HCT116 (cell line): ENCODE results near the gene ANKRD44. TPM values are rescaled to one million over a fixed set of nuclear protein-coding genes. Genes with fewer than 3 reads are reported as not detected.

Experiments used
- ATAC-seq: fragments of 200-7000 bp; cut with Tn5 transposase; 2 replicates; pipeline ENCODE4 v1.9.1; 2020; ENCODE audit warnings: mild to moderate bottlenecking, moderate library complexity
- BruUV-seq: library from RNA; stranded (reverse); fragments of 400-500 nt; replicated peaks from 2 replicates; lab custom pipeline; 2021; lab: Mats Ljungman, UMichigan
- CTCF ChIA-PET: fragments of 300-600 bp; sonication (Branson Sonifier 250); formaldehyde crosslinking; loops from one replicate; lab custom pipeline; 2021; ENCODE audit warnings: antibody characterized with exemption; lab: Charles Lee
- POLR2A ChIA-PET: fragments of 300-600, 350-600 bp; sonication (Branson Sonifier 250); formaldehyde crosslinking; loops from one replicate; lab custom pipeline; 2021; ENCODE audit warnings: antibody characterized with exemption; lab: Charles Lee
- RAD21 ChIA-PET, 2 experiments: fragments of 300-600 bp; sonication (Branson Sonifier 250); formaldehyde crosslinking; loops; one replicate each; lab custom pipeline; 2023; ENCODE audit warnings: low total read pairs in 2 of 2; ENCODE audit not compliant: uncharacterized antibody in 2 of 2, unreplicated experiment in 2 of 2, low non-redundant PET in 1 of 2; lab: Charles Lee
- DNase-seq: peaks from one replicate; pipeline ENCODE4 v3.0.0-alpha.2; 2010; ENCODE audit warnings: low read depth, low spot score
- H2AFZ ChIP-seq: fragments of 200-600 bp; shearing (Covaris generic), sonication (generic); 2 replicates; pipeline ENCODE4 v1.6.1; 2017; ENCODE audit warnings: low read depth, mixed run types, mixed read lengths, antibody characterized with exemption, low read length; ENCODE audit not compliant: poor library complexity, severe bottlenecking
- H3K27ac ChIP-seq: 2 replicates; pipeline ENCODE4 v1.5.1; 2012; ENCODE audit warnings: low read depth, low read length
- H3K27me3 ChIP-seq: fragments of 200-600 bp; sonication (generic); 2 replicates; pipeline ENCODE4 v1.6.1; 2016; ENCODE audit warnings: mixed run types, low read length, mixed read lengths; ENCODE audit not compliant: insufficient read depth
- H3K36me3 ChIP-seq, 2 experiments: fragments of 200-500 bp in 1 of 2; fragments of 200-600 bp in 1 of 2; sonication (Bioruptor generic) in 1 of 2; sonication (generic) in 1 of 2; 2 replicates each; pipeline versions ENCODE4 v1.5.1 to v1.6.1; 2014 to 2016; ENCODE audit warnings: low read length in 2 of 2, inconsistent platforms in 1 of 2, mixed read lengths in 1 of 2, mixed run types in 1 of 2; ENCODE audit not compliant: insufficient read depth in 2 of 2, control insufficient read depth in 1 of 2
- H3K4me1 ChIP-seq, 2 experiments: fragments of 200-600 bp in 1 of 2; sonication (generic) in 1 of 2; 2 replicates each; pipeline versions ENCODE4 v1.5.1 to v1.6.1; 2012 to 2017; ENCODE audit warnings: low read length in 2 of 2, inconsistent platforms in 1 of 2, mild to moderate bottlenecking in 1 of 2, mixed read lengths in 1 of 2, mixed run types in 1 of 2, moderate library complexity in 1 of 2; ENCODE audit not compliant: insufficient read depth in 2 of 2, control insufficient read depth in 1 of 2
- H3K4me2 ChIP-seq: fragments of 200-600 bp; sonication (generic); 2 replicates; pipeline ENCODE4 v1.6.1; 2017; ENCODE audit warnings: mixed run types, low read length, mixed read lengths
- H3K4me3 ChIP-seq, 2 experiments: fragments of 200-600 bp in 1 of 2; sonication (generic) in 1 of 2; replicated peaks in 1 of 2; 2 replicates each; pipeline ENCODE4 v1.5.1; 2011 to 2016; ENCODE audit warnings: low read length in 2 of 2, control low read depth in 1 of 2, low read depth in 1 of 2, mild to moderate bottlenecking in 1 of 2, mixed read lengths in 1 of 2, mixed run types in 1 of 2
- H3K79me2 ChIP-seq: fragments of 200-600 bp; sonication (generic); 2 replicates; pipeline ENCODE4 v1.6.1; 2017; ENCODE audit warnings: mild to moderate bottlenecking, mixed run types, low read length, moderate library complexity, mixed read lengths; ENCODE audit not compliant: insufficient read depth
- H3K9ac ChIP-seq: fragments of 200-600 bp; sonication (generic); 2 replicates; pipeline ENCODE4 v1.6.1; 2016; ENCODE audit warnings: low read length, mixed read lengths
- H3K9me2 ChIP-seq: fragments of 200-600 bp; sonication (generic), shearing (Covaris generic); 2 replicates; pipeline ENCODE4 v1.6.1; 2017; ENCODE audit warnings: mixed run types, mild to moderate bottlenecking, moderate library complexity; ENCODE audit not compliant: insufficient read depth
- H3K9me3 ChIP-seq, 2 experiments: fragments of 200-500 bp in 1 of 2; fragments of 200-600 bp in 1 of 2; sonication (Bioruptor generic) in 1 of 2; sonication (generic) in 1 of 2; 2 replicates each; pipeline ENCODE4 v1.6.1; 2014 to 2017; ENCODE audit warnings: low read length in 2 of 2, mixed read lengths in 2 of 2, inconsistent platforms in 1 of 2, low read depth in 1 of 2, mild to moderate bottlenecking in 1 of 2, mixed run types in 1 of 2, moderate library complexity in 1 of 2; ENCODE audit not compliant: control insufficient read depth in 1 of 2, insufficient read depth in 1 of 2
- H4K20me1 ChIP-seq: fragments of 200-600 bp; sonication (generic), shearing (Covaris generic); 2 replicates; pipeline ENCODE4 v1.6.1; 2017; ENCODE audit warnings: mixed run types, mild to moderate bottlenecking, moderate library complexity; ENCODE audit not compliant: insufficient read depth
- ATF3 ChIP-seq: IDR thresholded peaks from 2 replicates; pipeline ENCODE4 v1.6.1; 2012
- CEBPB ChIP-seq: IDR thresholded peaks from 2 replicates; pipeline ENCODE4 v1.6.1; 2012; ENCODE audit warnings: low read depth
- CTCF ChIP-seq, 3 experiments: fragments of 200-600 bp in 1 of 3; sonication (generic) in 1 of 3; IDR thresholded peaks in 2 of 3; conservative IDR thresholded peaks in 1 of 3; 2 replicates each; pipeline ENCODE4 v1.5.1; 2012 to 2017; ENCODE audit warnings: low read depth in 2 of 3, low read length in 2 of 3, antibody characterized with exemption in 1 of 3, borderline replicate concordance in 1 of 3, control low read depth in 1 of 3, mild to moderate bottlenecking in 1 of 3, mixed read lengths in 1 of 3, mixed run types in 1 of 3, moderate library complexity in 1 of 3; ENCODE audit not compliant: insufficient read depth in 1 of 3
- ELF1 ChIP-seq: IDR thresholded peaks from 2 replicates; pipeline ENCODE4 v1.6.1; 2012; ENCODE audit warnings: low read depth, borderline replicate concordance
- EZH2 ChIP-seq: fragments of 200-600 bp; sonication (generic); IDR thresholded peaks from 2 replicates; pipeline ENCODE4 v1.6.1; 2017; ENCODE audit warnings: antibody characterized with exemption, mixed run types
- FOSL1 ChIP-seq: IDR thresholded peaks from 2 replicates; pipeline ENCODE4 v1.6.1; 2012; ENCODE audit warnings: low read depth
- RAD21 ChIP-seq: IDR thresholded peaks from 2 replicates; pipeline ENCODE4 v1.6.1; 2012; ENCODE audit warnings: low read depth, mild to moderate bottlenecking
- REST ChIP-seq: IDR thresholded peaks from 2 replicates; pipeline ENCODE4 v1.6.1; 2012; ENCODE audit warnings: low read depth
- SP1 ChIP-seq: IDR thresholded peaks from 2 replicates; pipeline ENCODE4 v1.6.1; 2012; ENCODE audit warnings: low read depth
- YY1 ChIP-seq: IDR thresholded peaks from 2 replicates; pipeline ENCODE4 v1.6.1; 2011; ENCODE audit warnings: low read length, low read depth, moderate library complexity, mild to moderate bottlenecking; ENCODE audit not compliant: insufficient replicate concordance; ENCODE audit errors: extremely low read depth
- ZBTB33 ChIP-seq: IDR thresholded peaks from 2 replicates; pipeline ENCODE4 v1.6.1; 2011; ENCODE audit warnings: mild to moderate bottlenecking, low read length, moderate library complexity; ENCODE audit not compliant: insufficient replicate concordance; ENCODE audit errors: extremely low read depth
- intact Hi-C: fragments of 100-400 bp; cut with micrococcal nuclease; formaldehyde crosslinking; loops from 2 replicates; pipeline ENCODE4 v1.10.0; 2022
- total RNA-seq: library from RNA; stranded (reverse); gene quantifications from one replicate; pipeline ENCODE4 v1.2.1, GENCODE V29; 2021; ENCODE audit not compliant: unreplicated experiment

Gene ANKRD44
- total RNA-seq, 1 experiment from 2014 or later = 2.7 TPM

- no peaks in the 10 kb centered on the region for H3K9me3 ChIP-seq
- TF ChIP-seq FOSL1 (no peak), CEBPB (no peak), REST (no peak)
- CTCF ChIA-PET = no interaction called here
- H3K4me1 ChIP-seq = 0 out of 4 replicates have a peak, but pooled peaks cover 0 to 5% of the 10 kb centered on the region in 2 experiments
- no peak overlapping the region for H3K9ac ChIP-seq
- H3K9me2 ChIP-seq = no peaks in the 10 kb centered on the region
- H4K20me1 ChIP-seq = no peaks in the 10 kb centered on the region
- RAD21 ChIA-PET = no interaction called here
- H3K27me3 ChIP-seq = no peaks in the 10 kb centered on the region
- POLR2A ChIA-PET = no interaction called here
- no peak overlapping the region for H3K4me2 ChIP-seq
- H3K4me3 ChIP-seq = no peak overlapping the region
- ATAC-seq (no peak), DNase-seq (no peak)
- H3K36me3 ChIP-seq = no peaks in the 10 kb centered on the region
- no peak overlapping the region for H2AFZ ChIP-seq
- H3K79me2 ChIP-seq = no peaks in the 10 kb centered on the region
- H3K27ac ChIP-seq = no peak overlapping the region
- BruUV-seq = no TSS peak
- intact Hi-C loops = no loop called here
These were observed 127.9 kb downstream of the ANKRD44 start for GRCh38 chr2:197182668-197183067.

GRCh38 chr2:197181491-197181890, 129.1 kb downstream of the ANKRD44 start:
- intact Hi-C loops = no loop called here
- Histone ChIP-seq H3K4me1 (0 out of 4 replicates have a peak, but pooled peaks cover 0 to 5% of the 10 kb centered on the region in 2 experiments), H3K36me3 (no peaks in the 10 kb centered on the region), H3K9me3 (no peaks in the 10 kb centered on the region), H3K27ac (no peak overlapping the region), H3K9me2 (no peaks in the 10 kb centered on the region)
- TF ChIP-seq CTCF (IDR thresholded peaks at IDR 0.05 in 2 of 3, conservative IDR thresholded peaks at IDR 0.05 in 1 of 3; ENCODE audit: borderline replicate concordance in 1 of 3, insufficient read depth in 1 of 3, low read depth in 2 of 3, low read length in 2 of 3) = no peak
- no peak for TF ChIP-seq SP1
- no peak for TF ChIP-seq EZH2
- TF ChIP-seq ZBTB33 = no peak
- TF ChIP-seq YY1 = no peak
- no peak for TF ChIP-seq ELF1
- TF ChIP-seq ATF3 = no peak
- TF ChIP-seq RAD21 = no peak
- TF ChIP-seq, all 23 proteins: peak for 0
- BruUV-seq = no TSS peak
- CTCF ChIA-PET = interaction anchor here (0.9 to 1.8 kb wide), 2 partner anchors 13 to 68 kb away, joined by 3 to 8 read pairs; no protein-coding TSS in a partner anchor
- H3K79me2 ChIP-seq = no peaks in the 10 kb centered on the region
- no peak overlapping the region for H3K4me3 ChIP-seq
- POLR2A ChIA-PET = no interaction called here
- ATAC-seq (no peak), DNase-seq (no peak)
- H3K4me2 ChIP-seq = no peak overlapping the region
- no peaks in the 10 kb centered on the region for H4K20me1 ChIP-seq
- no peak overlapping the region for H2AFZ ChIP-seq
- RAD21 ChIA-PET = no interaction called here
- H3K9ac ChIP-seq = no peak overlapping the region
- no peaks in the 10 kb centered on the region for H3K27me3 ChIP-seq
